Endothelial cell of umbilical vein (primary cell): ENCODE results near the gene JARID2. TPM values are rescaled to one million over a fixed set of nuclear protein-coding genes. Genes with fewer than 3 reads are reported as not detected.

ENCODE experiments used
- BruUV-seq: library from RNA; stranded (reverse); fragments of 400-500 nt; replicated peaks from 2 replicates; lab custom pipeline; 2021; lab: Mats Ljungman, UMichigan
- CTCF ChIA-PET: fragments of 300-600, 350-600 bp; sonication (Branson Sonifier 250); formaldehyde crosslinking; loops from one replicate; lab custom pipeline; 2021; ENCODE audit warnings: antibody characterized with exemption, inconsistent platforms; lab: Charles Lee
- POLR2A ChIA-PET: fragments of 300-600, 350-600 bp; sonication (Branson Sonifier 250); formaldehyde crosslinking; loops from one replicate; lab custom pipeline; 2021; ENCODE audit warnings: antibody characterized with exemption, inconsistent platforms; lab: Charles Lee
- DNase-seq: peaks from one replicate; pipeline ENCODE4 v3.0.0-alpha.2; 2011; ENCODE audit warnings: low read depth, low spot score
- FAIRE-seq: peaks from 2 replicates; lab custom pipeline; 2011; peaks lifted over from hg19 to GRCh38; lab: Jason Lieb, UNC
- H2AFZ ChIP-seq: 2 replicates; pipeline ENCODE4 v1.6.0; 2012; ENCODE audit warnings: low read depth, low read length, control low read depth, inconsistent platforms
- H3K27ac ChIP-seq: 2 replicates; pipeline ENCODE4 v1.5.1; 2011; ENCODE audit warnings: low read depth, mild to moderate bottlenecking, control low read depth, low read length, moderate library complexity; ENCODE audit not compliant: insufficient read depth
- H3K27me3 ChIP-seq, 2 experiments: 2 replicates each; pipeline versions ENCODE4 v1.6.0 to v1.6.1; 2011; ENCODE audit warnings: low read length in 2 of 2, mixed read lengths in 1 of 2; ENCODE audit not compliant: control insufficient read depth in 2 of 2, insufficient read depth in 2 of 2
- H3K36me3 ChIP-seq, 2 experiments: 2 replicates in 1 of 2; 3 replicates in 1 of 2; pipeline ENCODE4 v1.5.1; 2011; ENCODE audit warnings: low read length in 2 of 2, mild to moderate bottlenecking in 1 of 2, moderate library complexity in 1 of 2; ENCODE audit not compliant: control insufficient read depth in 2 of 2, insufficient read depth in 2 of 2; ENCODE audit errors: extremely low read depth in 1 of 2
- H3K4me1 ChIP-seq: 3 replicates; pipeline ENCODE4 v1.5.1; 2011; ENCODE audit warnings: mild to moderate bottlenecking, low read length; ENCODE audit not compliant: control insufficient read depth, insufficient read depth; ENCODE audit errors: extremely low read depth
- H3K4me2 ChIP-seq: 2 replicates; pipeline ENCODE4 v1.6.1; 2011; ENCODE audit warnings: low read length, control low read depth, mixed read lengths; ENCODE audit not compliant: insufficient read depth
- H3K4me3 ChIP-seq, 3 experiments: fragments of 200-600 bp in 1 of 3; sonication (generic), shearing (Covaris generic) in 1 of 3; replicated peaks in 1 of 3; 2 replicates each; pipeline ENCODE4 v1.5.1; 2011 to 2016; ENCODE audit warnings: control low read depth in 3 of 3, low read length in 3 of 3, mild to moderate bottlenecking in 2 of 3, inconsistent platforms in 1 of 3, low read depth in 1 of 3, moderate library complexity in 1 of 3; ENCODE audit not compliant: insufficient read depth in 1 of 3
- H3K79me2 ChIP-seq: 2 replicates; pipeline ENCODE4 v1.6.0; 2012; ENCODE audit warnings: low read length, inconsistent platforms; ENCODE audit not compliant: control insufficient read depth, insufficient read depth
- H3K9ac ChIP-seq: replicated peaks from 2 replicates; pipeline ENCODE3; 2011; ENCODE audit warnings: low read length, control low read depth; ENCODE audit not compliant: insufficient read depth; ENCODE audit errors: extremely low read depth
- H3K9me1 ChIP-seq: replicated peaks from 3 replicates; pipeline ENCODE4 v1.6.0; 2011; ENCODE audit warnings: mild to moderate bottlenecking, low read length; ENCODE audit not compliant: control insufficient read depth, insufficient read depth; ENCODE audit errors: extremely low read depth
- H3K9me3 ChIP-seq: replicated peaks from 2 replicates; pipeline ENCODE4 v1.5.1; 2012; ENCODE audit warnings: low read length, inconsistent platforms; ENCODE audit not compliant: control insufficient read depth, insufficient read depth
- H4K20me1 ChIP-seq: replicated peaks from 2 replicates; pipeline ENCODE3; 2011; ENCODE audit warnings: mild to moderate bottlenecking, low read length; ENCODE audit not compliant: control insufficient read depth, insufficient read depth; ENCODE audit errors: extremely low read depth
- CTCF ChIP-seq, 2 donors: IDR thresholded peaks; 1 replicate in 1 of 2; 2 replicates in 1 of 2; pipeline ENCODE4 v1.5.1; 2011; ENCODE audit warnings: low read length in 2 of 2, mild to moderate bottlenecking in 2 of 2, moderate library complexity in 2 of 2, control low read depth in 1 of 2, inconsistent platforms in 1 of 2, low read depth in 1 of 2; ENCODE audit not compliant: insufficient read depth in 1 of 2; ENCODE audit errors: extremely low read depth in 1 of 2
- EZH2 ChIP-seq: IDR thresholded peaks from 2 replicates; pipeline ENCODE4 v1.6.1; 2012; ENCODE audit warnings: borderline replicate concordance, low read depth, mild to moderate bottlenecking, moderate library complexity, low read length, inconsistent platforms; ENCODE audit not compliant: severe bottlenecking
- FOS ChIP-seq: IDR thresholded peaks from 2 replicates; pipeline ENCODE4 v1.6.1; 2011; ENCODE audit warnings: mild to moderate bottlenecking, low read length, moderate library complexity, borderline replicate concordance; ENCODE audit not compliant: insufficient read depth
- GATA2 ChIP-seq: IDR thresholded peaks from 2 replicates; pipeline ENCODE4 v1.7.0; 2011; ENCODE audit warnings: low read depth, mild to moderate bottlenecking, moderate library complexity, mixed read lengths, low read length; ENCODE audit not compliant: insufficient read length, insufficient read depth
- JUN ChIP-seq: IDR thresholded peaks from 2 replicates; pipeline ENCODE4 v1.6.1; 2011; ENCODE audit warnings: borderline replicate concordance, low read depth; ENCODE audit not compliant: insufficient read length, insufficient read depth
- MAX ChIP-seq: IDR thresholded peaks from 2 replicates; pipeline ENCODE4 v1.6.1; 2011; ENCODE audit not compliant: insufficient read depth, insufficient read length
- MYC ChIP-seq: IDR thresholded peaks from one replicate; pipeline ENCODE4 v1.6.1; 2011; ENCODE audit warnings: mild to moderate bottlenecking, low read depth, low read length
- POLR2A ChIP-seq: IDR thresholded peaks from 2 replicates; pipeline ENCODE4 v1.6.1; 2012; ENCODE audit warnings: low read depth, mild to moderate bottlenecking, control low read depth, low read length
- POLR2AphosphoS5 ChIP-seq: IDR thresholded peaks from 2 replicates; pipeline ENCODE4 v1.6.1; 2012; ENCODE audit warnings: low read depth, mild to moderate bottlenecking, control low read depth, low read length, moderate library complexity; ENCODE audit not compliant: insufficient read depth
- dilution Hi-C: fragments of 300-500 bp; cut with MboI; formaldehyde crosslinking; loops from one replicate; pipeline ENCODE4 v1.15.0; 2019; ENCODE audit warnings: low sequenced_read_pairs; ENCODE audit not compliant: extremely low pct_ligation_motif_present
- intact Hi-C: fragments of 100-400 bp; cut with micrococcal nuclease; formaldehyde crosslinking; loops from one replicate; pipeline ENCODE4 v1.10.0; 2022
- polyA plus RNA-seq, 4 experiments: library from polyadenylated mRNA; depleted of rRNA in 3 of 4; stranded (reverse) in 3 of 4; unstranded in 1 of 4; fragments of >200 nt; gene quantifications; 2 replicates each; pipeline versions ENCODE4 v1.2.1 to v1.2.3, GENCODE V29; 2011 to 2012; ENCODE audit warnings: missing spikeins in 1 of 4
- total RNA-seq: library from RNA; stranded (reverse); gene quantifications from 2 replicates; pipeline ENCODE4 v1.2.3, GENCODE V29; 2021

The JARID2 gene
- total and polyA plus RNA-seq, 2 donors (not counting 3 experiments of a cell fraction or from before 2014, with no cell fraction given), result 2.9 to 10.6 TPM

GRCh38 chr6:15301179-15302006 lies 55.5 kb downstream of the JARID2 start:
- POLR2A ChIA-PET, result no interaction called here
- Histone ChIP-seq H3K27ac (no peak overlapping the region), H3K4me1 (peaks cover 12% of the 10 kb centered on the region), H3K27me3 (no peaks in the 10 kb centered on the region), H4K20me1 (no peaks in the 10 kb centered on the region), H2AFZ (no peak overlapping the region), H3K9ac (no peak overlapping the region), H3K4me2 (no peak overlapping the region), H3K79me2 (peaks cover 2% of the 10 kb centered on the region), H3K9me3 (no peaks in the 10 kb centered on the region), H3K36me3 (no peaks in the 10 kb centered on the region), H3K4me3 (no peak overlapping the region), H3K9me1 (no peaks in the 10 kb centered on the region)
- TF ChIP-seq JUN, result no peak
- no peak for TF ChIP-seq POLR2A
- no peak for TF ChIP-seq MAX
- no peak for TF ChIP-seq GATA2
- no peak for TF ChIP-seq CTCF (IDR thresholded peaks at IDR 0.05; ENCODE audit: extremely low read depth in 1 of 2, insufficient read depth in 1 of 2, low read depth in 1 of 2, low read length in 2 of 2)
- TF ChIP-seq POLR2AphosphoS5, result no peak
- no peak for TF ChIP-seq MYC
- TF ChIP-seq FOS, result no peak
- no peak for TF ChIP-seq EZH2
- CTCF ChIA-PET, result no interaction called here
- FAIRE-seq, result no peak
- DNase-seq, result no peak
- intact Hi-C loops, result no loop called here
- no TSS peak for BruUV-seq
- dilution Hi-C loops, result no loop called here
